ENCODE results near the gene DLD.

DNA sequence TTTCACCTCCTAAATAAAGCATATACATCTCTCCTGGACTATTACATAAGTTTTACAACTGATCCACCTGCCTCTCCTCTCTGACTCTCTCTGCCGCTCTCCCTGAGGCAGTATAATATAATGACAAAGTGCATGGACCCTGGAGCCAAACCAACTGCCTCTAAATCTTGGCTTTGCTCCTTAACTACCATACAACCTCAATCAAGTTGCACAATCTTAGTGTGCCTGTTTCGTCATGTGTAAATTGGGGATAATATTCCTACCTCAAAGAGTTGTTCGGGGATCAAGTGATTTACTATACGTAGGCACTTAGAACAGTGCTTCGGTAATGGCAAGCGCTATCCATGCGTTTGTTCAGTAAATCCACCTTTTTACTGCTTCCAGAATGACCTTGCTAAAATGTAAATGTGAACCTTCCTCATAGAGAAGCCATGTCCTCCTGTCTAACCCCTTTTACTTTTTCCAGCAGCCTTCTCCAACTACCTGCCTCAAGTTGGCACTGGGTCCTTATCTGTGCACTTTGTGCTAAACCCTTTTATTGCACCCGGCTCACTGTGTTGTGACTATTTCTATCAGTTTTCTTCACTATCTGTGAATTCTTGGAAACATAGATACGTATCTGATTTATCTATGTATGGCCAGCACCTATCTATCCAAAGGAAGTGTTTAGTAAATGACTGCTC is 30.6 kb upstream of the DLD start:
- TF ChIP-seq, protein P1, sequence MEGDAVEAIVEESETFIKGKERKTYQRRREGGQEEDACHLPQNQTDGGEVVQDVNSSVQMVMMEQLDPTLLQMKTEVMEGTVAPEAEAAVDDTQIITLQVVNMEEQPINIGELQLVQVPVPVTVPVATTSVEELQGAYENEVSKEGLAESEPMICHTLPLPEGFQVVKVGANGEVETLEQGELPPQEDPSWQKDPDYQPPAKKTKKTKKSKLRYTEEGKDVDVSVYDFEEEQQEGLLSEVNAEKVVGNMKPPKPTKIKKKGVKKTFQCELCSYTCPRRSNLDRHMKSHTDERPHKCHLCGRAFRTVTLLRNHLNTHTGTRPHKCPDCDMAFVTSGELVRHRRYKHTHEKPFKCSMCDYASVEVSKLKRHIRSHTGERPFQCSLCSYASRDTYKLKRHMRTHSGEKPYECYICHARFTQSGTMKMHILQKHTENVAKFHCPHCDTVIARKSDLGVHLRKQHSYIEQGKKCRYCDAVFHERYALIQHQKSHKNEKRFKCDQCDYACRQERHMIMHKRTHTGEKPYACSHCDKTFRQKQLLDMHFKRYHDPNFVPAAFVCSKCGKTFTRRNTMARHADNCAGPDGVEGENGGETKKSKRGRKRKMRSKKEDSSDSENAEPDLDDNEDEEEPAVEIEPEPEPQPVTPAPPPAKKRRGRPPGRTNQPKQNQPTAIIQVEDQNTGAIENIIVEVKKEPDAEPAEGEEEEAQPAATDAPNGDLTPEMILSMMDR (conservative IDR thresholded peaks at IDR 0.05; ENCODE audit: low read length), result no peak
- TF ChIP-seq EZH2phosphoT487 (IDR thresholded peaks at IDR 0.05; ENCODE audit: borderline replicate concordance, low read depth, low read length), result no peak
